Vagina (tissue), 2 donors: ENCODE measurements around the gene SLK.

Experiments
- CTCF ChIP-seq, 3 experiments: fragments of 450-650 bp in 2 of 3; fragments of 200-600 bp in 1 of 3; sonication (generic) in 1 of 3; IDR thresholded peaks; one replicate each; pipeline ENCODE4 v1.5.1; 2017 to 2019; ENCODE audit warnings: antibody characterized with exemption in 3 of 3, mild to moderate bottlenecking in 2 of 3, moderate library complexity in 2 of 3
- POLR2A ChIP-seq, 2 donors: fragments of 450-650 bp; IDR thresholded peaks; one replicate each; pipeline ENCODE4 v1.6.1; 2017; ENCODE audit warnings: antibody characterized with exemption in 2 of 2, mild to moderate bottlenecking in 2 of 2, moderate library complexity in 2 of 2

DNA sequence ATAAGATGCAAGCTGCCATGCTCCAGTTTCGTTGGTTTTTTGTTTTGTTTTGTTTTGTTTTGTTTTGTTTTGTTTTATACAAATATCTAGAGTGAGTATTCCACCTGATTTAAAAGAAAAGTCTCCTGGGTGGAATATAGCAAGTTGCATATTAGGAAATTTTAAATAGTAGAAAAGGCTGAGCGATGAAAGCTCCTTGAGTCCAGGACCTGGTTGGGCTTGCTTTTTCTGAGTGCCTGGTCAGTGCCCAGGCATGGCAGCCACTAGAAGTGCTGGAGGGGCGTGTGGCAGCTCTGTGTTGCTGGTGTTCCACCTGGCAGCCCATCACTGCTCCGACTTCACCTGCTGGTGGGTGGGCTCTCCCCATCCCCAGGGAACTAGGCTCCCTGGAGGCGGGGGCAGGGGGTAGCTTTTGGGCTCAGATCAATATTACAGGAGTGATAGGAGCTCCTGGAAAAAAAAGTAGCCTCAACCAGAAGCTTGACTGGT, 110.8 kb downstream of the SLK start:
- TF ChIP-seq CTCF (IDR thresholded peaks at IDR 0.05) = no peak
- TF ChIP-seq POLR2A (IDR thresholded peaks at IDR 0.05) = no peak
